HG02798 (cell line): ENCODE measurements around the gene MMP3.

Source experiments
- ATAC-seq: cut with Tn5 transposase; IDR thresholded peaks from one replicate; pipeline ENCODE4 v1.9.1; 2021; ENCODE audit warnings: mild to moderate bottlenecking; ENCODE audit not compliant: unreplicated experiment, poor library complexity

The MMP3 gene

GRCh38 chr11:102793677-102794290, 49.6 kb downstream of the MMP3 start:
- ATAC-seq, result no peak

DNA sequence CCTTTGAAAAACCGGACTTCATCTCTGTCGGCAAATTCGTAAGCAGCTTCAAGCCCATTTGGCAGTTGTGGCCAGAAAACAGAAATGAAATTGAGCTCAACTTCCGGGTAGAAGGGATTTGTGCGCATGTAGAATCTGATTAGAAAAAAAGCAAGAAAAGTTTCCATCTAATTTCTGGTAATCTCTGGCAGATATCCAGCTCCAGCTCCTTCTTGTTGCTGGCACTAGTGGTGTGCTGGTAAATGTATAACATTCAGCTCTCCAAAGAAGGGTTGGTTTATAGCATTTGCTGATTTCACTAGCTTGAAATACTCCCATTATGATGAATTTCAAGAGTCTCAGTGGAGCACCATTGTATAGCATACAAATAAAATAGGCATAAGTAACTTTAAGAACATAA, 50.8 kb downstream of the MMP3 start:
- no peak for ATAC-seq

DNA sequence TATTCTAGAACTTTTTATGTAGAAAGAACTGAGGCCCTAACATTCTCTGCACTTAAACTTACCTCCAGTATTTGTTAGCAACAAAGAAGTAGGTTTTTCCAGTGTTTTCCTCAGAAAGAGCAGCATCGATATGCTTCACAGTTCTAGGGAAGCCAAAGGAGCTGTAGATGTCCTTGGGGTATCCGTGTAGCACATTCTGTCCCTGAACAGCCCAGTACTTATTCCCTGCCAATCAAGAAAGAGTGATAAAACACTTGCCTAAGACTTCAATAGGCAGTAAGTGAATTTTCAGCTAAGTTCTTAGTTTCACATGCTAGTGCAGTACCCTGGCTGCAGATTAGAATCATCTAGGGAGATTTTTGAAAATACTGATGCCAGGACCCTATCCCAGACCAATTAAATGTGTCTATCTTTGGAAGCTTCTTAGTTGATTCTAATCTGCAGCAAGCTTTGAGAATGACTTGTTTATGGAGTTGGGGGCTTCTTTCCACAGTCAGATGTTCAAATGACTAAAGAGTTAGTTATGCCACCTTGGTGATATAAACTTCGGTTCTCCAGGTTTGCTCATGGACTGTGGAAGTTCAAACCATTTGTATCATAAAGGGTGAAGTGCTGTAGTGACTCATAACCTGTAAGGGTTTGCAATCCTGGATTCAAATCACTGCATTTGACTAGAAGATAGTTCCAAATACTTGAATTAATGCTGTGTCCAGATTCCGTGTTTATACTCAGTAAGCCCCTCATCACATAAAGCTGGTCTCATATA, 52.0 kb downstream of the MMP3 start:
- ATAC-seq, result no peak

DNA sequence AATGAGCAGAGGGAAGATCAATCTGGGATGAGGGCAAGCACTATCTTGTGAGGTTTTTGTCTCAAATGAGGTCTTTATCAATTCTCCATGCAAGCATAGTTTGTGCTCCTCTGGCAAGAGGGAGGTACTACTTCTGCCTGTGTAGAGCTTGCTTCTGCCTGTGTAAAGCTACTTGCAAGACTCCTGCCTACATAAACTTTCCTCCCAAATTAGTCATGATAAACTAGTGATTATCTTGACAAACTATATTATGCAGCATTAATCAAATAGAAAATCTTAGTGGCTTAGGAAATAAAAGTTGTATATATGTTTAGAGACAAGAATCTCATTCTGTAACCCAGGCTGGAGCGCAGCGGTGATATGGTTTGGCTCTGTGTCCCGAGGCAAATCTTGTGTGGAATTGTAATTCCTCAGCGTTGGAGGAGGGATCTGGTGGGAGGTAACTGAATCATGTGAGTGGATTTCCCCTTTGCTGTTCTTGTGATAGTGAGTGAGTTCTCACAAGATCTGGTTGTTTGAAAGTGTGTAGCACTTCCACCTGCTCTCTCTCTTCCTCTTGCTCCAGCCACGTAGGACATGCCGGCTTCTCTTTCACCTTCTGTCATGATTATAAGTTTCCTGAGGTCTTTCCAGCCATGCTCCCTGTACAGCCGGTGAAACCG, 54.9 kb downstream of the MMP3 start:
- no peak for ATAC-seq
